ENCODE results near the gene ANKRD65. TPM values are rescaled to one million over a fixed set of nuclear protein-coding genes. Genes with fewer than 3 reads are reported as not detected.

ANKRD65 gene
- total RNA-seq, 1 donor from 2014 or later = 0.15 TPM

DNA sequence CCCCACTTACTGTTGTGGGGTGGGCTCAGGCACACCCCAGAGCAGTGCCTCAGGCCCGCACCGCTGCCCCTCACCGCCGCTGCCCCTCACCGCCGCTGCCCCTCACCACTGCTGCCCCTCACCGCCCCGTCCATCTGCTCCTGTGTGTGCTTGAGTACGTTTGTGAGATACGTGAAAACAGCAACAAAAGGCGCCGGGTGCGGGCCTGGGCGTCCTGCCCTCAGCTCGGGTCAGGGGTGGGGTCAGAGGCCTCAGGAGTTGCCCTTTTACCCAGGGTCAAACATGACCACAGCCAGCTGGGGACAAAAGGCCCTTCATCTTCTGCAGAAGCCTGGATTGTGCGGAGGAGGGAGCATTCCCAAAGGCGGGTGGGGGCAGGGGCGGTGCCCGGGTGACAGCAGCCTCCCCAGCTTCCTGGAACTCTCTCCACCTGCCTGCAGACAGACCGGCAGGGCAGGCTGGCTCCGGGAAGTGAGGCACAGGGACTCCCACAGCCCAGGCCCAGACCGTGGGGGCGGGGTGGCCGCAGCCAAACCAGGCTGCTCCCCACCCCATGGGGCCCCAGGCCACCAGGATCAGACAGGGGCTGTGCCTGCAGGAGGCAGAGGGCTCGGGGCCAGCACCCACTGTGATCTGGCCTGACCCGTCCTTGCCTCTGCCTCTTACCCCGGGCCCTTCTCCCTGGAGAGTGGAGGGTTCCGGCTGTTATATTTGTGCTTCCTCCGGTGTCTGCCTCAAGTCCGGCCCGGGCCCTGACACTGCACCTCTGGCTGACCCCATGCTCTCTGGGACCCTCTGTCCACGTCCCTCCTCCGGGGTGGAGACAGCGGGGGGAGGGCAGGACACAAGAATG lies 12.1 kb upstream of the ANKRD65 start:
- TF ChIP-seq EZH2phosphoT487 (IDR thresholded peaks at IDR 0.05) = no peak
- Mint-ChIP-seq H3K4me1 (peaks cover 42% of the 10 kb centered on the region), H3K4me3 (no peak overlapping the region), H3K9me3 (no peaks in the 10 kb centered on the region), H3K27me3 (ENCODE audit: insufficient read depth, low read depth) (peaks cover 22% of the 10 kb centered on the region), H3K27ac (no peak overlapping the region), H3K36me3 (peaks cover 3% of the 10 kb centered on the region)
- Histone ChIP-seq H3K4me2 (peak overlapping the region; percentile 89), H3K4me1 (peaks cover 54% of the 10 kb centered on the region), H3K27ac (no peak overlapping the region), H3K36me3 (no peaks in the 10 kb centered on the region), H3K79me2 (ENCODE audit: low read depth) (no peaks in the 10 kb centered on the region), H3K27me3 (peaks cover 35% of the 10 kb centered on the region), H2AFZ (replicated peaks) (no peak overlapping the region), H3F3A (ENCODE audit: low read depth) (peaks cover 69% of the 10 kb centered on the region), H3K4me3 (no peak overlapping the region), H3K9me3 (ENCODE audit: low read depth) (no peaks in the 10 kb centered on the region), H3K9ac (no peak overlapping the region), H4K20me1 (ENCODE audit: low read depth) (peaks cover 7% of the 10 kb centered on the region)
- DNase-seq (ENCODE audit: low spot score) = peak; percentile 88

DNA sequence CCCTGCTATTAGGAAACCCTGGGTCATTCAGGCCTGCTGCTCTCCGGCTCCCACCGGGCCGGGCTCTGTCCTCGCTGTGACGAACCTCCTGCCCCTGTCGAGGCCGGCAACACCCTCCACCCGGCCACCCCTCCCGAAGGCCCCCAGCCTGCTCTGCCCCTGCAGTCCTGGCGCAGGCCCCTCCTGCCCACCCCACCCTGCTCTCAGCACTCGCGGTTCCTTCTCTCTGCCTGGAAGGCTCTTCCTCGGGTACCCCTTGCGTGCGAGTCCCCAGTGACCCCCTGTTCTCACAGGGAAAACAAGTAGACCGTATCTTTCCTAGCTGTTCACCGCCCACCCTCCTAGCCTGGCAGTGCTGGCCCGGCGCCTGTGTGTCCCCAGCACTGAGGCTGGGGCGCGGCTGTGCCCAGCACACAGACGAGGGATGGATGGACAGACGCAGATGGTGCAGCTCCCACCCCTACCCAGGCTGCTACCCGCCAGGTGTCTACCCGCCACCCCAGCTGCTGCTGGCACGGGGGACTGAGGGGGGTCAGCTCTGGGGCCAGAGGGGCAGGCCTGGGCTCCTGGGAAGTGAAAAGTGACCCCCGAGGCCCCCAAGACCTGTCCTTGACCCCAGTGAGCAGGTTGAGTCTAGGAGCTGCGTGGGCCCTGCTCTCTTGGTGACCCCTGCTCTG lies 11.3 kb upstream of the ANKRD65 start:
- no peaks in the 10 kb centered on the region for H3K36me3 ChIP-seq
- Mint-ChIP-seq H3K36me3 (peaks cover 3% of the 10 kb centered on the region), H3K4me3 (no peak overlapping the region), H3K9me3 (no peaks in the 10 kb centered on the region), H3K27ac (peak overlapping the region; percentile 91), H3K27me3 (ENCODE audit: insufficient read depth, low read depth) (peaks cover 22% of the 10 kb centered on the region), H3K4me1 (peaks cover 42% of the 10 kb centered on the region)
- H3K9me3 ChIP-seq (ENCODE audit: low read depth) = no peaks in the 10 kb centered on the region
- H3K4me2 ChIP-seq = peak overlapping the region; percentile 89
- H3K27ac ChIP-seq = no peak overlapping the region
- H3F3A ChIP-seq (ENCODE audit: low read depth) = peaks cover 70% of the 10 kb centered on the region
- peaks cover 35% of the 10 kb centered on the region for H3K27me3 ChIP-seq
- H4K20me1 ChIP-seq (ENCODE audit: low read depth) = peaks cover 7% of the 10 kb centered on the region
- peaks cover 54% of the 10 kb centered on the region for H3K4me1 ChIP-seq
- DNase-seq (ENCODE audit: low spot score) = no peak
- no peak overlapping the region for H2AFZ ChIP-seq (replicated peaks)
- no peaks in the 10 kb centered on the region for H3K79me2 ChIP-seq (ENCODE audit: low read depth)
- no peak overlapping the region for H3K4me3 ChIP-seq
- TF ChIP-seq EZH2phosphoT487 (IDR thresholded peaks at IDR 0.05) = no peak
- no peak for TF ChIP-seq EZH2 (IDR thresholded peaks at IDR 0.05)
- TF ChIP-seq CTCF (IDR thresholded peaks at IDR 0.05) = no peak
- no peak overlapping the region for H3K9ac ChIP-seq

GRCh38 chr1:1431845-1432273 lies 10.8 kb upstream of the ANKRD65 start:
- H3K4me1 Mint-ChIP-seq = peaks cover 42% of the 10 kb centered on the region
- H3K27ac Mint-ChIP-seq = peak overlapping the region; percentile 91
- Histone ChIP-seq H2AFZ (replicated peaks) (no peak overlapping the region), H3K9ac (no peak overlapping the region), H3K79me2 (ENCODE audit: low read depth) (no peaks in the 10 kb centered on the region), H3K36me3 (no peaks in the 10 kb centered on the region), H3K4me1 (peaks cover 54% of the 10 kb centered on the region), H3K27me3 (peaks cover 30% of the 10 kb centered on the region), H3K4me2 (peak overlapping the region; percentile 89), H3F3A (ENCODE audit: low read depth) (peaks cover 70% of the 10 kb centered on the region), H3K9me3 (ENCODE audit: low read depth) (no peaks in the 10 kb centered on the region), H3K27ac (no peak overlapping the region), H3K4me3 (no peak overlapping the region), H4K20me1 (ENCODE audit: low read depth) (peaks cover 7% of the 10 kb centered on the region)
- H3K36me3 Mint-ChIP-seq = peaks cover 3% of the 10 kb centered on the region
- TF ChIP-seq EZH2 (IDR thresholded peaks at IDR 0.05) = no peak
- no peak for TF ChIP-seq EZH2phosphoT487 (IDR thresholded peaks at IDR 0.05)
- TF ChIP-seq CTCF (IDR thresholded peaks at IDR 0.05) = no peak
- H3K27me3 Mint-ChIP-seq (ENCODE audit: insufficient read depth, low read depth) = peaks cover 22% of the 10 kb centered on the region
- DNase-seq (ENCODE audit: low spot score) = peak; percentile 53
- no peaks in the 10 kb centered on the region for H3K9me3 Mint-ChIP-seq
- no peak overlapping the region for H3K4me3 Mint-ChIP-seq

Data from neural progenitor cell (in vitro differentiated cells).